NCI-H2107 treated with DMSO at 0.1 percent for 48 hours (cell line): ENCODE measurements around the gene MARCKS.

ENCODE experiments used
- DNase-seq: peaks from one replicate; lab custom pipeline; 2025; ENCODE audit not compliant: unreplicated experiment; lab: John Stamatoyannopoulos, UW

The MARCKS gene

GRCh38 chr6:113848811-113849210 is 8.3 kb upstream of the MARCKS start:
- no peak for DNase-seq

GRCh38 chr6:113853252-113853651 is 3.9 kb upstream of the MARCKS start:
- DNase-seq, result no peak

GRCh38 chr6:113854531-113855499 is 2.3 kb upstream of the MARCKS start:
- peak; percentile 92 for DNase-seq

GRCh38 chr6:113855500-113856374 is 1.4 kb upstream of the MARCKS start:
- DNase-seq, result peak; percentile 67

GRCh38 chr6:113856375-113856624 is 845 bp upstream of the MARCKS start:
- no peak for DNase-seq

- peak; percentile 43 for DNase-seq
Measured at GRCh38 chr6:113857556-113858479, 673 bp downstream of the MARCKS start.

GRCh38 chr6:113858480-113859348 is 1.6 kb downstream of the MARCKS start:
- DNase-seq, result peak; percentile 95

- DNase-seq, result no peak
Measured at GRCh38 chr6:113859349-113860180, 2.4 kb downstream of the MARCKS start.

- no peak for DNase-seq
Measured at GRCh38 chr6:113860181-113860955, 3.2 kb downstream of the MARCKS start.

- no peak for DNase-seq
Measured at GRCh38 chr6:113862112-113862511, 5.0 kb downstream of the MARCKS start.

- no peak for DNase-seq
Measured at GRCh38 chr6:113870917-113871316, 13.8 kb downstream of the MARCKS start.

GRCh38 chr6:113871975-113872374 is 14.8 kb downstream of the MARCKS start:
- DNase-seq, result no peak

GRCh38 chr6:113873043-113873667 is 16.0 kb downstream of the MARCKS start:
- no peak for DNase-seq

GRCh38 chr6:113875470-113875869 is 18.3 kb downstream of the MARCKS start:
- DNase-seq, result peak; percentile 10

GRCh38 chr6:113876695-113877094 is 19.6 kb downstream of the MARCKS start:
- no peak for DNase-seq

- peak; percentile 62 for DNase-seq
Measured at GRCh38 chr6:113879186-113880096, 22.3 kb downstream of the MARCKS start.

- DNase-seq, result no peak
Measured at GRCh38 chr6:113881478-113881980, 24.4 kb downstream of the MARCKS start.
